GM23338 (cell line): ENCODE data around the gene DOCK2. TPM values are rescaled to one million over a fixed set of nuclear protein-coding genes. Genes with fewer than 3 reads are reported as not detected.

ENCODE experiments used
- ATAC-seq: fragments of 200-7000 bp; cut with Tn5 transposase; 3 replicates; pipeline ENCODE4 v1.9.1; 2020
- DNase-seq: peaks from one replicate; pipeline ENCODE4 v3.0.0-alpha.2; 2015; ENCODE audit warnings: low spot score
- H2AFZ ChIP-seq: fragments of 200-600 bp; sonication (generic); 2 replicates; pipeline ENCODE4 v1.8.0; 2016; ENCODE audit warnings: antibody characterized with exemption, mild to moderate bottlenecking, moderate library complexity
- H3F3A ChIP-seq: fragments of 200-600 bp; sonication (generic); replicated peaks from 2 replicates; pipeline ENCODE4 v1.8.0; 2017; ENCODE audit warnings: antibody characterized with exemption, mixed run types, low read depth
- H3K27ac ChIP-seq: fragments of 200-600 bp; sonication (generic); 2 replicates; pipeline ENCODE4 v1.6.1; 2016; ENCODE audit warnings: low read depth
- H3K27me3 ChIP-seq: fragments of 200-600 bp; sonication (generic); 2 replicates; pipeline ENCODE4 v1.8.0; 2016; ENCODE audit warnings: mild to moderate bottlenecking, mixed run types, moderate library complexity; ENCODE audit not compliant: insufficient read depth
- H3K36me3 ChIP-seq: fragments of 200-600 bp; sonication (generic); 2 replicates; pipeline ENCODE4 v1.8.0; 2016; ENCODE audit warnings: mild to moderate bottlenecking; ENCODE audit not compliant: insufficient read depth
- H3K4me1 ChIP-seq: fragments of 200-600 bp; sonication (generic); 2 replicates; pipeline ENCODE4 v1.8.0; 2016; ENCODE audit warnings: mild to moderate bottlenecking, moderate library complexity; ENCODE audit not compliant: insufficient read depth
- H3K4me2 ChIP-seq: fragments of 200-600 bp; sonication (generic); 2 replicates; pipeline ENCODE4 v1.7.1; 2017; ENCODE audit warnings: mixed run types
- H3K4me3 ChIP-seq: fragments of 200-600 bp; sonication (generic); 2 replicates; pipeline ENCODE4 v1.6.1; 2016; ENCODE audit warnings: mixed run types
- H3K79me2 ChIP-seq: fragments of 200-600 bp; sonication (generic); replicated peaks from 2 replicates; pipeline ENCODE4 v1.8.0; 2017; ENCODE audit warnings: mild to moderate bottlenecking; ENCODE audit not compliant: insufficient read depth
- H3K9me2 ChIP-seq: fragments of 200-600 bp; sonication (generic); 2 replicates; pipeline ENCODE4 v1.8.0; 2017; ENCODE audit not compliant: insufficient read depth
- H4K20me1 ChIP-seq: fragments of 200-600 bp; sonication (generic); replicated peaks from 2 replicates; pipeline ENCODE4 v1.8.0; 2017; ENCODE audit warnings: mild to moderate bottlenecking; ENCODE audit not compliant: insufficient read depth
- H3K27ac Mint-ChIP-seq: 2 replicates; pipeline ENCODE4 v1.8.0; 2020; ENCODE audit warnings: inconsistent platforms, mild to moderate bottlenecking, moderate library complexity, mixed read lengths
- H3K27me3 Mint-ChIP-seq: 3 replicates; pipeline ENCODE4 v1.8.0; 2022; ENCODE audit warnings: low read depth, mild to moderate bottlenecking, moderate library complexity, mixed read lengths, inconsistent platforms; ENCODE audit not compliant: insufficient read depth, poor library complexity
- H3K36me3 Mint-ChIP-seq: 3 replicates; pipeline ENCODE4 v1.8.0; 2021; ENCODE audit warnings: low read depth, mild to moderate bottlenecking, inconsistent platforms, moderate library complexity, mixed read lengths
- H3K4me1 Mint-ChIP-seq: 3 replicates; pipeline ENCODE4 v1.8.0; 2020; ENCODE audit warnings: mild to moderate bottlenecking, inconsistent platforms, mixed read lengths
- H3K4me3 Mint-ChIP-seq: 3 replicates; pipeline ENCODE4 v1.8.0; 2021; ENCODE audit warnings: moderate library complexity, mild to moderate bottlenecking, inconsistent platforms, mixed read lengths
- H3K9me3 Mint-ChIP-seq: 3 replicates; pipeline ENCODE4 v1.8.0; 2020; ENCODE audit warnings: moderate library complexity, mild to moderate bottlenecking, inconsistent platforms, mixed read lengths
- CREB1 ChIP-seq: fragments of 250-450 bp; sonication (Bioruptor Pico); IDR thresholded peaks from 2 replicates; pipeline ENCODE4 v1.5.0; 2020; ENCODE audit warnings: low read depth, mild to moderate bottlenecking, moderate library complexity
- ETS1 ChIP-seq: IDR thresholded peaks from 2 replicates; pipeline ENCODE4 v1.6.1; 2016; ENCODE audit warnings: antibody characterized with exemption
- EZH2phosphoT487 ChIP-seq: fragments of 200-600 bp; sonication (generic); IDR thresholded peaks from one replicate; pipeline ENCODE4 v1.8.1; 2018; ENCODE audit warnings: antibody characterized with exemption; ENCODE audit not compliant: unreplicated experiment
- POLR2AphosphoS5 ChIP-seq: IDR thresholded peaks from 2 replicates; pipeline ENCODE4 v1.6.1; 2016; ENCODE audit warnings: antibody characterized with exemption, low read depth
- STAT1 ChIP-seq: IDR thresholded peaks from one replicate; pipeline ENCODE4 v1.6.1; 2016; ENCODE audit warnings: antibody characterized with exemption; ENCODE audit not compliant: unreplicated experiment
- ZNF114 ChIP-seq: fragments of 250-450 bp; sonication (Bioruptor Pico); IDR thresholded peaks from 2 replicates; pipeline ENCODE4 v1.5.0; 2020; ENCODE audit warnings: mild to moderate bottlenecking, moderate library complexity
- ZNF331 ChIP-seq: fragments of 250-450 bp; sonication (Bioruptor Pico); IDR thresholded peaks from 2 replicates; pipeline ENCODE4 v1.5.0; 2020; ENCODE audit warnings: low read depth, mild to moderate bottlenecking, moderate library complexity
- ZNF462 ChIP-seq: fragments of 250-450 bp; sonication (Bioruptor Pico); IDR thresholded peaks from 2 replicates; pipeline ENCODE4 v1.5.0; 2020; ENCODE audit warnings: mild to moderate bottlenecking, moderate library complexity
- polyA plus RNA-seq: library from polyadenylated mRNA; unstranded; fragments of >200 nt; fragmentation: Nextera tagmentation; extraction: Ambion mirVana; gene quantifications from 2 replicates; pipeline ENCODE4 v1.2.1, GENCODE V29; 2016
- total RNA-seq: library from RNA; depleted of rRNA; stranded (reverse); fragments of >200 nt; shearing (Covaris generic); gene quantifications from 2 replicates; pipeline ENCODE4 v1.2.3, GENCODE V29; 2014

Gene DOCK2
- total and polyA plus RNA-seq, 2 experiments from 2014 or later = 3.7 to 9.4 TPM

DNA sequence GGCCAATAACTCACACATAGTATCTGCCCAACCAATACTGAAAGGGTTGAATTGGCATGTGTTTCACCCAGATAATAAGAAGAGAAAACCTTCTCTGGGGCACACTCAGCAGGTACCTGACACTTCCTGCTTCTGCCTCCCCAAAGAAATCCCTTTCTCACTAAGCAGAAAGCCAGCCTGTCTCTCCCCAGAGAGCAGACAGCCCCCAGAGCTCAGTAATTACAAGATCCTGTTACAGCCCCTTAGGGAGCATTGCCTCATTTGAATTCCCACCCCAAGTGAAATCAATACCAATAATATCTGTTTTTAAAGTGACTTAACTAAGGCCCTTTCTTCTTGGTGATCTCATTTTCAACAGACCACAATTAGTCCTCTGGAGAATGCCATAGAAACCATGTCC, 430.1 kb downstream of the DOCK2 start (continued):
- TF ChIP-seq ZNF462 (CRISPR knock-in tag) (no peak), ETS1 (no peak), STAT1 (no peak), ZNF114 (CRISPR knock-in tag) (no peak), CREB1 (CRISPR knock-in tag) (no peak)

GRCh38 chr5:170067574-170068170, 430.6 kb downstream of the DOCK2 start:
- Histone ChIP-seq H3K79me2 (no peaks in the 10 kb centered on the region), H2AFZ (no peak overlapping the region), H3K4me1 (peaks cover 4% of the 10 kb centered on the region; the same call in 1 of the 2 replicates), H3K9me2 (no peaks in the 10 kb centered on the region), H3F3A (no peaks in the 10 kb centered on the region), H3K36me3 (no peaks in the 10 kb centered on the region), H3K4me3 (no peak overlapping the region), H4K20me1 (no peaks in the 10 kb centered on the region), H3K4me2 (no peak overlapping the region), H3K27me3 (no peaks in the 10 kb centered on the region), H3K27ac (no peak overlapping the region)
- no peaks in the 10 kb centered on the region for H3K27me3 Mint-ChIP-seq
- no peak overlapping the region for H3K27ac Mint-ChIP-seq
- H3K9me3 Mint-ChIP-seq = no peaks in the 10 kb centered on the region
- peaks cover 18% of the 10 kb centered on the region for H3K4me1 Mint-ChIP-seq
- ATAC-seq (no peak), DNase-seq (no peak)
- H3K4me3 Mint-ChIP-seq = no peak overlapping the region
- H3K36me3 Mint-ChIP-seq = no peaks in the 10 kb centered on the region
- no peak for TF ChIP-seq EZH2phosphoT487
- no peak for TF ChIP-seq CREB1 (CRISPR knock-in tag)
- TF ChIP-seq ZNF331 (CRISPR knock-in tag) = no peak
- no peak for TF ChIP-seq STAT1
- no peak for TF ChIP-seq POLR2AphosphoS5
- TF ChIP-seq ZNF462 (CRISPR knock-in tag) = no peak
- no peak for TF ChIP-seq ZNF114 (CRISPR knock-in tag)
